NB4 (cell line): ENCODE data around the gene STIM1.

Experiments
- DNase-seq: peaks from one replicate; pipeline ENCODE4 v3.0.0; 2010; ENCODE audit warnings: low read depth
- H3K4me3 ChIP-seq: one replicate; pipeline ENCODE4 v1.5.1; 2011; ENCODE audit warnings: mild to moderate bottlenecking, low read depth, low read length, moderate library complexity
- CTCF ChIP-seq: IDR thresholded peaks from one replicate; pipeline ENCODE4 v1.5.1; 2012; ENCODE audit warnings: low read depth, low read length
- MAX ChIP-seq: IDR thresholded peaks from 2 replicates; pipeline ENCODE4 v1.6.1; 2011; ENCODE audit warnings: low read depth, low read length
- MYC ChIP-seq: IDR thresholded peaks from 2 replicates; pipeline ENCODE4 v1.6.1; 2011; ENCODE audit warnings: low read depth, low read length
- POLR2A ChIP-seq: IDR thresholded peaks from 2 replicates; pipeline ENCODE4 v1.6.1; 2011; ENCODE audit warnings: mild to moderate bottlenecking; ENCODE audit not compliant: insufficient read length; ENCODE audit errors: extremely low read depth

The STIM1 gene

GRCh38 chr11:4022669-4023068, 167.2 kb downstream of the STIM1 start:
- H3K4me3 ChIP-seq: no peak overlapping the region
- DNase-seq: no peak
- TF ChIP-seq MAX (no peak), POLR2A (no peak), CTCF (no peak), MYC (no peak)

GRCh38 chr11:4025248-4025966, 169.9 kb downstream of the STIM1 start:
- no peak for DNase-seq
- TF ChIP-seq CTCF: no peak
- TF ChIP-seq MYC: no peak
- TF ChIP-seq POLR2A: no peak
- TF ChIP-seq MAX: no peak
- no peak overlapping the region for H3K4me3 ChIP-seq

DNA sequence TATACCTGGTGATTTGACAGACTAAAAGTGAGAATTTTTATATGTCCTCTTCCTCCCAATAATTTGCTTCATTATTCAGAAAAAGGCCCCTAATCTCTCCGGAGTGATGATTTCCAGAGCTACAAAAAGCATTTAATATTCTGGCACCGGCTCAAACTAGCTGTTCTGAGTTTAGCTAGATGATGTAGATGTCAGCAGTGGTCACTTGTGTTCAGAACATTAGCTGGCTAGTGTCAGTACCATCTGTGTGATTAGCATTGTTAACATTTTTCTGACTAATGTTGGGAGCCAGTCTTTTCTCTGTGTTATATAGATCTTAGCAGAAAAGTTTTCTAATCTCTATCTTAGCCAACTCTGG, 170.5 kb downstream of the STIM1 start:
- no peak for DNase-seq
- H3K4me3 ChIP-seq: no peak overlapping the region
- TF ChIP-seq MYC (no peak), MAX (no peak), CTCF (no peak), POLR2A (no peak)

- no peak overlapping the region for H3K4me3 ChIP-seq
- DNase-seq: no peak
- no peak for TF ChIP-seq MAX
- TF ChIP-seq CTCF: no peak
- TF ChIP-seq POLR2A: no peak
- TF ChIP-seq MYC: no peak
Observed at GRCh38 chr11:4026389-4026788, 170.9 kb downstream of the STIM1 start.

- H3K4me3 ChIP-seq: no peak overlapping the region
- no peak for DNase-seq
- TF ChIP-seq MAX (no peak), MYC (no peak), CTCF (no peak), POLR2A (no peak)
Observed at GRCh38 chr11:4027746-4028145, 172.3 kb downstream of the STIM1 start.
